ENCODE data around the gene STPG3.

STPG3 gene

GRCh38 chr9:137222190-137223077 is 28.7 kb upstream of the STPG3 start, which contains the start of gene RNF208:
Gene RNF208, minus strand, starts transcription at chr9:137222240. Its CDS starts 1,028 bp downstream, at chr9:137221212.
- no peak for DNase-seq

- DNase-seq = peak; percentile 90
Measured at GRCh38 chr9:137223078-137223970, 27.8 kb upstream of the STPG3 start.

GRCh38 chr9:137224830-137225694 is 26.0 kb upstream of the STPG3 start, which contains the start of gene CYSRT1:
Gene CYSRT1, plus strand, starts transcription at chr9:137225174. Its CDS starts 448 bp downstream, at chr9:137225622.
- no peak for DNase-seq

GRCh38 chr9:137225699-137226331 is 25.3 kb upstream of the STPG3 start:
- no peak for DNase-seq

- DNase-seq = no peak
Measured at GRCh38 chr9:137226338-137227053, 24.6 kb upstream of the STPG3 start.

GRCh38 chr9:137227054-137227852 is 23.8 kb upstream of the STPG3 start, which contains the start of gene RNF224:
Gene RNF224, plus strand, starts transcription at chr9:137227502. Its CDS starts 834 bp downstream, at chr9:137228336.
- DNase-seq = peak; percentile 38

GRCh38 chr9:137227853-137228505 is 23.1 kb upstream of the STPG3 start:
- no peak for DNase-seq

- DNase-seq = no peak
Measured at GRCh38 chr9:137228506-137228967, 22.5 kb upstream of the STPG3 start.

- no peak for DNase-seq
Measured at GRCh38 chr9:137228968-137229896, 21.9 kb upstream of the STPG3 start.

- DNase-seq = no peak
Measured at GRCh38 chr9:137229903-137230704, 21.0 kb upstream of the STPG3 start.

GRCh38 chr9:137230705-137231371 is 20.2 kb upstream of the STPG3 start, which contains the start of gene SLC34A3:
Gene SLC34A3, plus strand, starts transcription at chr9:137230901. Its CDS starts 802 bp downstream, at chr9:137231703.
- no peak for DNase-seq

GRCh38 chr9:137231372-137232039 is 19.6 kb upstream of the STPG3 start:
- no peak for DNase-seq

- no peak for DNase-seq
Measured at GRCh38 chr9:137232101-137232500, 19.0 kb upstream of the STPG3 start.

- no peak for DNase-seq
Measured at GRCh38 chr9:137232510-137232909, 18.6 kb upstream of the STPG3 start.

- no peak for DNase-seq
Measured at GRCh38 chr9:137233143-137233980, 17.7 kb upstream of the STPG3 start.

All from NCI-H1417 treated with DMSO at 0.1 percent for 48 hours (cell line).